ENCODE measurements around the gene THSD7B.
"Not testable (repeated sequence)": the region's sequence is repeated elsewhere in the genome, so short reads cannot be mapped to it uniquely, and the experiment has no call there.

THSD7B gene

GRCh38 chr2:137050949-137051348, 285.6 kb downstream of the THSD7B start:
- no peak overlapping the region for H3K4me3 ChIP-seq (ENCODE audit: control insufficient read depth, low read depth, low read length)
- no peak for TF ChIP-seq CTCF (IDR thresholded peaks at IDR 0.05; ENCODE audit: control insufficient read depth, insufficient read depth, low read depth, low read length, missing control alignments)
- DNase-seq (ENCODE audit: low read depth), result no peak

GRCh38 chr2:137051778-137052398, 286.5 kb downstream of the THSD7B start:
- no peak overlapping the region for H3K4me3 ChIP-seq (ENCODE audit: control insufficient read depth, low read depth, low read length)
- no peak for DNase-seq (ENCODE audit: low read depth)
- no peak for TF ChIP-seq CTCF (IDR thresholded peaks at IDR 0.05; ENCODE audit: control insufficient read depth, insufficient read depth, low read depth, low read length, missing control alignments)

GRCh38 chr2:137056704-137057103, 291.4 kb downstream of the THSD7B start:
- no peak for TF ChIP-seq CTCF (IDR thresholded peaks at IDR 0.05; ENCODE audit: control insufficient read depth, insufficient read depth, low read depth, low read length, missing control alignments)
- H3K4me3 ChIP-seq (ENCODE audit: control insufficient read depth, low read depth, low read length), result no peak overlapping the region
- DNase-seq (ENCODE audit: low read depth), result no peak

GRCh38 chr2:137076111-137076765, 310.9 kb downstream of the THSD7B start:
- H3K4me3 ChIP-seq (ENCODE audit: control insufficient read depth, low read depth, low read length); DNase-seq (ENCODE audit: low read depth): not testable (repeated sequence)

- no peak for TF ChIP-seq CTCF (IDR thresholded peaks at IDR 0.05; ENCODE audit: control insufficient read depth, insufficient read depth, low read depth, low read length, missing control alignments)
- DNase-seq (ENCODE audit: low read depth), result no peak
- H3K4me3 ChIP-seq (ENCODE audit: control insufficient read depth, low read depth, low read length), result no peak overlapping the region
Measured at GRCh38 chr2:137091704-137092103, 326.4 kb downstream of the THSD7B start.

- TF ChIP-seq CTCF (IDR thresholded peaks at IDR 0.05; ENCODE audit: control insufficient read depth, insufficient read depth, low read depth, low read length, missing control alignments), result no peak
- DNase-seq (ENCODE audit: low read depth), result no peak
- H3K4me3 ChIP-seq (ENCODE audit: control insufficient read depth, low read depth, low read length), result no peak overlapping the region
Measured at GRCh38 chr2:137093116-137093515, 327.8 kb downstream of the THSD7B start.

GRCh38 chr2:137096187-137096586, 330.8 kb downstream of the THSD7B start:
- H3K4me3 ChIP-seq (ENCODE audit: control insufficient read depth, low read depth, low read length), result no peak overlapping the region
- no peak for DNase-seq (ENCODE audit: low read depth)
- TF ChIP-seq CTCF (IDR thresholded peaks at IDR 0.05; ENCODE audit: control insufficient read depth, insufficient read depth, low read depth, low read length, missing control alignments), result no peak

Measured in AG09309 (cell line).